ENCODE data around the gene HIBCH. TPM values are rescaled to one million over a fixed set of nuclear protein-coding genes. Genes with fewer than 3 reads are reported as not detected.

Gene HIBCH
- total and polyA plus RNA-seq, 2 donors (not counting 3 experiments of a cell fraction or from before 2014, with no cell fraction given) = 6.4 to 24.7 TPM

GRCh38 chr2:190308031-190308430 lies 11.6 kb downstream of the HIBCH start:
- Histone ChIP-seq H3K4me1 (ENCODE audit: control insufficient read depth, extremely low read depth, insufficient read depth, low read length) (no peaks in the 10 kb centered on the region), H3K4me3 (replicated peaks in 1 of 3; ENCODE audit: insufficient read depth in 1 of 3, low read depth in 1 of 3, low read length in 3 of 3) (no peak overlapping the region), H3K9ac (replicated peaks; ENCODE audit: extremely low read depth, insufficient read depth, low read length) (no peak overlapping the region), H3K36me3 (ENCODE audit: control insufficient read depth in 2 of 2, extremely low read depth in 1 of 2, insufficient read depth in 2 of 2, low read length in 2 of 2) (peaks cover 0 to 2% of the 10 kb centered on the region in 2 experiments), H3K27ac (ENCODE audit: insufficient read depth, low read depth, low read length) (no peak overlapping the region), H3K9me3 (replicated peaks; ENCODE audit: control insufficient read depth, insufficient read depth, low read length) (no peaks in the 10 kb centered on the region), H4K20me1 (replicated peaks; ENCODE audit: control insufficient read depth, extremely low read depth, insufficient read depth, low read length) (no peaks in the 10 kb centered on the region), H2AFZ (ENCODE audit: low read depth, low read length) (no peak overlapping the region), H3K27me3 (ENCODE audit: control insufficient read depth in 2 of 2, insufficient read depth in 2 of 2, low read length in 2 of 2) (no peaks in the 10 kb centered on the region), H3K9me1 (replicated peaks; ENCODE audit: control insufficient read depth, extremely low read depth, insufficient read depth, low read length) (no peaks in the 10 kb centered on the region), H3K79me2 (ENCODE audit: control insufficient read depth, insufficient read depth, low read length) (no peaks in the 10 kb centered on the region), H3K4me2 (ENCODE audit: insufficient read depth, low read length) (no peak overlapping the region)
- DNase-seq (ENCODE audit: low read depth, low spot score) (no peak), FAIRE-seq (no peak)
- BruUV-seq (replicated peaks) = no TSS peak
- TF ChIP-seq FOS (IDR thresholded peaks at IDR 0.05; ENCODE audit: borderline replicate concordance, insufficient read depth, low read length) (no peak), CTCF (IDR thresholded peaks at IDR 0.05; ENCODE audit: extremely low read depth in 1 of 2, insufficient read depth in 1 of 2, low read depth in 1 of 2, low read length in 2 of 2) (no peak), POLR2A (IDR thresholded peaks at IDR 0.05; ENCODE audit: low read depth, low read length) (no peak), GATA2 (IDR thresholded peaks at IDR 0.05; ENCODE audit: insufficient read depth, insufficient read length, low read depth, low read length) (no peak), JUN (IDR thresholded peaks at IDR 0.05; ENCODE audit: borderline replicate concordance, insufficient read depth, insufficient read length, low read depth) (no peak), POLR2AphosphoS5 (IDR thresholded peaks at IDR 0.05; ENCODE audit: insufficient read depth, low read depth, low read length) (no peak), EZH2 (IDR thresholded peaks at IDR 0.05; ENCODE audit: borderline replicate concordance, low read depth, low read length, severe bottlenecking) (no peak), MYC (IDR thresholded peaks at IDR 0.05; ENCODE audit: low read depth, low read length) (no peak)
- TF ChIP-seq, protein P1, sequence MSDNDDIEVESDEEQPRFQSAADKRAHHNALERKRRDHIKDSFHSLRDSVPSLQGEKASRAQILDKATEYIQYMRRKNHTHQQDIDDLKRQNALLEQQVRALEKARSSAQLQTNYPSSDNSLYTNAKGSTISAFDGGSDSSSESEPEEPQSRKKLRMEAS (IDR thresholded peaks at IDR 0.05; ENCODE audit: insufficient read depth, insufficient read length) = no peak
- POLR2A ChIA-PET = no interaction called here
- intact Hi-C loops (cut with micrococcal nuclease) (no loop called here), dilution Hi-C loops (cut with MboI; ENCODE audit: extremely low pct_ligation_motif_present, low sequenced_read_pairs) (no loop called here)
- CTCF ChIA-PET = no interaction called here
